GM12891 (cell line): ENCODE results near the gene GMDS.

Experiments
- DNase-seq: peaks from one replicate; pipeline ENCODE4 v3.0.0; 2011; ENCODE audit warnings: low spot score; ENCODE audit not compliant: insufficient read length
- FAIRE-seq: peaks from 2 replicates; lab custom pipeline; 2011; peaks lifted over from hg19 to GRCh38; lab: Jason Lieb, UNC
- PAX5 ChIP-seq: IDR thresholded peaks from 2 replicates; pipeline ENCODE4 v1.6.1; 2011; ENCODE audit warnings: low read length, moderate library complexity, mild to moderate bottlenecking; ENCODE audit not compliant: insufficient read depth, severe bottlenecking
- POLR2A ChIP-seq: IDR thresholded peaks from 2 replicates; pipeline ENCODE4 v1.6.1; 2011; ENCODE audit warnings: low read depth, low read length, control low read depth
- POLR2AphosphoS5 ChIP-seq: IDR thresholded peaks from 2 replicates; pipeline ENCODE4 v1.6.1; 2011; ENCODE audit warnings: low read depth, low read length, control low read depth
- POU2F2 ChIP-seq: IDR thresholded peaks from 2 replicates; pipeline ENCODE4 v1.6.1; 2011; ENCODE audit warnings: low read depth, mild to moderate bottlenecking, control low read depth, low read length, moderate library complexity
- SPI1 ChIP-seq: IDR thresholded peaks from 2 replicates; pipeline ENCODE4 v1.6.1; 2011; ENCODE audit warnings: low read depth, low read length, control low read depth
- TAF1 ChIP-seq: IDR thresholded peaks from 2 replicates; pipeline ENCODE4 v1.6.1; 2011; ENCODE audit warnings: low read depth, low read length, control low read depth

The GMDS gene

DNA sequence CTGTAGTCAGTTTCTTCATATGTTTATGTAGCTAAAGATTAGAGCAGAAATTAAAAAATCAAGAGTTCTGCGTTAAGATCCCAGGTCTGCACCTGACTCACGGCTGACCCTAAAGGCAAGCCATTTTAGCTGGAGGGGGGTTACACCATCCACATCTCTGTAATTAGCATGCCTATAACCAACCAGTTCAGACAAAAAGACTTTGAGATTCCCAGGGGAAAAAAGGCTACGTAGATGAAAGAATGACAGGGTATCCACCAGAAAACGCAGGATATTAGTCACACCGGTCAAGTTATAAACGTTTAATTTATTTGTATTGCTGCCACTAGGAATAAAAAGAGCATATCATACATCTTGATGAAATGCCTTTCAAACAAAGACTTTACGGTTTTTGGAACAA is 336.6 kb downstream of the GMDS start:
- TF ChIP-seq PAX5 (no peak), TAF1 (no peak), SPI1 (no peak), POLR2A (no peak), POLR2AphosphoS5 (no peak), POU2F2 (no peak)
- no peak for FAIRE-seq

DNA sequence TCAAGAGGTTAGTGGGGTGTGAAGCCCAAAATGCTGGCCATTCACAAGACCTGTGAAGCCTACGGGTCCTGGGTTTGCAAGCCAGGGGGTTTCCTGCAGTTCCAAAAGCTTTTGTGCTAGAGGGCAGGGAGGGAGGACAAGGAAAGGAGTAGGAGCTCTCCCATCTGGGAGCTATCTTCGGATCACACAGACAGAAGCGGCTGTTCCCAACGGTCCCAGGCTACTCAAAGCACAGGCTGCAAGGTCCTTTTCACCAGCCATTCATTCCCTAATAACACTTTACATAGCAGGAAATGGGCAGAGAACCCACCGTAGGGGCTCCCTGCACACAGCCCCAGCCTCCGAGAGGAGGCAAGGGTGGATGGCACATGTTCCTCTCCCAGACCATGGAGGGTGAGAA is 338.8 kb downstream of the GMDS start:
- no peak for TF ChIP-seq TAF1
- TF ChIP-seq POLR2A, result no peak
- no peak for TF ChIP-seq PAX5
- TF ChIP-seq POLR2AphosphoS5, result no peak
- no peak for TF ChIP-seq SPI1
- TF ChIP-seq POU2F2, result no peak
- DNase-seq, result no peak
- no peak for FAIRE-seq

More for the DNA sequence above, 336.6 kb downstream of the GMDS start:
- no peak for DNase-seq

DNA sequence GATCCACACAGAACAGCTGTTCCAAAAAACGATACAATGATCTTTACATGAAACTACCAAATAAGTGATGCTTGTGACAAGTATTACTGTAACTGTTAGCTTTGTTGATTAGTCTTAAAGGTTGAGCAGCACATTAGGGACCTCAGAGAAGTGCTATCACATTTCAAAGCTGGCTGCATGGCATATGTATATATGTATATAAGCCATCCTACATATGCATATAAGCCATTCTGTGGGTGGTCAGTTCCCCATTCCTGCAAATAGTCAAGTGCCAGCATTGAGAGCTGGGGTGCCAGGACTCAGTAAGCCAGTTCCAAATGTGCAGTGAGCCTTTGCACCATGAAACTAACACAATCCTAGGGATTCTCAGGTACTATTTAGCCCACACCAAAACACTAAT is 339.4 kb downstream of the GMDS start:
- DNase-seq, result no peak
- FAIRE-seq, result no peak
- TF ChIP-seq PAX5 (no peak), POLR2AphosphoS5 (no peak), SPI1 (no peak), POU2F2 (no peak), POLR2A (no peak)

DNA sequence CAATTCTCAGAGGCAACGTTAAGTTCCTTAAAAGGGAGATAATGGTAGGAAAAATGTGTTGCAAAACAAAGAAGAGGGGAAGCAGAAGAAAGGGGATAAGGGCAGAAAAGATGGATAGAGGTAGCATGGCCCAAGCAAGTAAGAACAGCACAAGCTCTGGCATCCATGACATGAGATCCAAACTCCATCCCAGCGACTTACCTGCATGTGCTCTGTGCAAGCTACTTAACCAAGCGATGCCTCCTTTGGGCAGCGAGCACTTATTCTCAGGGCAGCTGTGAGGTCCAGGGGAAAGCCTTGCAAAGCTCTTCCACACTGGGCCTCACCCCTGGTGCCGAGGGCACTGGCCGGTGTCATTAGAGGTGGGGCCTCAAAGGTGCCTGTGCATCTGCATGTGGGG is 340.5 kb downstream of the GMDS start:
- DNase-seq, result no peak
- TF ChIP-seq TAF1, result no peak
- TF ChIP-seq PAX5, result no peak
- no peak for TF ChIP-seq POLR2A
- TF ChIP-seq SPI1, result no peak
- TF ChIP-seq POLR2AphosphoS5, result no peak
- no peak for TF ChIP-seq POU2F2
- FAIRE-seq, result no peak

DNA sequence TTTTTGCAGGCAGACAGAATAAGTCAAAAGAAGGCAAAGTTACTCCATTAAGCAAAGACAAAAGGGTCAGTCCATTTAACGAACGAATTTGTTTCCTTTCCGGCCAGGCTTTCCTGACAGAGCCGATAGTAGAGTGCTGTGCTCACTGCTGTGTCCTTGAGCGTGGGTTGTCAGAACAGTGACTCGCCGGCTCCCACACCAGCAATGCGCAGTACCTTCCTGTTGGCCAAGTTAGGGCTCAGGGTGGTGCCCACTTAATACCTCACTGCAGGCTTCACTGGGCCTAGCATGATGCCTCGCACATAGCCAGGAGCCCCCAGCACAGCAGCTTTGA is 341.0 kb downstream of the GMDS start:
- DNase-seq (no peak), FAIRE-seq (no peak)
- no peak for TF ChIP-seq TAF1
- TF ChIP-seq PAX5, result no peak
- TF ChIP-seq POLR2A, result no peak
- no peak for TF ChIP-seq POU2F2
- no peak for TF ChIP-seq SPI1
- TF ChIP-seq POLR2AphosphoS5, result no peak

DNA sequence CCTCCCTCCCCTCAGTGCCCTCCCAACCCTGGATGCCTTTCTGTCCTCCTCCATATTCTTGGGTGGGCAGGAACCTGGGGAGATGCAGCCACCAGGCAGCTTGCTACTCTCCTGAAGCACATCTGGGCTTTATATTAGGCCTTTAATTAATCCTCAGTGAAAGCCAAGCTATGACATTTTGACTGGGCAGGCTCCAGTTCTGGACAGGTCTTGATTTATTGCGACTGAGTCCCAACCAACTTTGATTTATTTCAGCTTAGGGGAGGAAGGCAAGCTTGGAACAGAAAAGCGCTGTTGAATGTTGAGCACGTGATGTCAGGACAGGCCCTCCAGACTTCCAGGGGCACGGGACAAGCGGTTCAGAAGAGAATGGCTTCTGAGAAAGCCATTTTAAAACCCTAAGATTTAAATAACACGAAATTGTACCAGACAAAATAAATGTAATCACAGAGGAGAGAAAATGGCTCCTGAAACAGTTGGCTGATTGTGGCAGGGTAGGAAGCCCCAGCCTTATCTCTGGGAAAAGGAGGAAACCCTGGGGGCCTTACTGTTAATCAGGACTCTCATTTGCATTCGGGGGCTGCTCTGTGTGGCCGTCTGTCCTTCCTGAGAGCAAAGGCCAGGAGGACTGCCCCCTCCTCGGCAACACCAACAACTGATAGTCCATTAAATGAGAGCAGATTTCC is 341.5 kb downstream of the GMDS start:
- FAIRE-seq (no peak), DNase-seq (no peak)
- TF ChIP-seq POLR2A (no peak), POLR2AphosphoS5 (no peak), PAX5 (no peak), SPI1 (no peak), POU2F2 (no peak), TAF1 (no peak)

DNA sequence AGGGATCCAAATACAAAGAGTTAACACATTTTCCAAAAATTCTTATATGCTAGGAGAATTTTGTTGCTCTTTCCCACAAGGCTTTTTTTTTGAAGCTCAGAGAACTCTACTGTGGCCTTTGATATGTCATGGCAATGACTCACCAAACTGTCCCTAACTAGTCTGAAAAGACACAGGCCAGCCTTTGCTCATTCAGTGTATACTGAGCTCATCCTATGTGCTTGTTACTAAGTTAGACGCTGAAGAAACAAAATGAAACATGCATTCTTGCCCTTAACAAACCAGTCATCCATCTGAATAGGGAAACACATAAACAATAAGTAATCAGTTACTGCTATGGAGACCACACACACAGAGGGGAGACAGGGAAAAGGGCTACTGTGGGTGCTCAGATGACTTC is 343.8 kb downstream of the GMDS start:
- TF ChIP-seq PAX5, result no peak
- no peak for TF ChIP-seq SPI1
- TF ChIP-seq POLR2AphosphoS5, result no peak
- no peak for TF ChIP-seq POLR2A
- TF ChIP-seq TAF1, result no peak
- no peak for TF ChIP-seq POU2F2
- FAIRE-seq (no peak), DNase-seq (no peak)

DNA sequence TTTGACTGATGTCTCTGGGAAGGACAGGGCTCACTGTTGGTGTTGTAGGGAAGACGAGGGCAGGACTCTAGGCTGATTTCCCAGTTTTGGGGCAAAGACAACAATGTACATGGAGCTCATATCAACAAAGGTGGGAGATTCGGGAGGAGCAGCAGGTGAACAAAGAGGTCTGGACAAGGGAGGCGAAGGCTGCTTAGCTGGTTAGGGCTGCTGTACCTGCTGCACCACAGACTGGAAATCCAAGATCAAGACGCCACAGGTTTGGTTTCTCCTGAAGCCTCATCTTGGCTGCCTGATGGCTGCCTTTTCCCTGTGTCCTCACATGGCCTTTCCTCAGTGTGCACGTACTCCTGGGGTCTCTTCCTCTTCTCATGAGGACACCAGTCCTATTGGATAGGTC is 348.5 kb downstream of the GMDS start:
- TF ChIP-seq TAF1 (no peak), POU2F2 (no peak)
- FAIRE-seq, result no peak
- no peak for DNase-seq

DNA sequence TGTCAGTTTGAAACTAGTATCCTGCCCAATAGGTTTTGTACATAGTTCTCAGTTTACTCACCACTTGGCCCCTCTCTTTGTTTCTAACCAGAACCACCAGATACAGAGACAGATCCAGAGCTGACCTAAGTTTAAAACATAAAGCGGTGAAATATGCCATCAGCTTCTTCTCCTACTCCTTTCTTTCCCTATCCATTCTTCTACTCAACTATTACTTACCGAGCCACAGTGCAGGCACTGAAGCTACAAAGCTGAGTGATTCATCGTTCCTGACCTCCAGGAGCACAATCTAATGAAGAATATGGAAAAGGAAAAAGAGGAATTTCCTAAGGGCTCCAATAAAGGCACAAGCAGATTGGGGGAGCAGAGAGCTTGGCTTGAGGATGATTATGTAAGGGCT is 349.7 kb downstream of the GMDS start:
- TF ChIP-seq POLR2AphosphoS5 (no peak), PAX5 (no peak), POLR2A (no peak), TAF1 (no peak), SPI1 (no peak), POU2F2 (no peak)
- FAIRE-seq, result no peak
- DNase-seq, result no peak

DNA sequence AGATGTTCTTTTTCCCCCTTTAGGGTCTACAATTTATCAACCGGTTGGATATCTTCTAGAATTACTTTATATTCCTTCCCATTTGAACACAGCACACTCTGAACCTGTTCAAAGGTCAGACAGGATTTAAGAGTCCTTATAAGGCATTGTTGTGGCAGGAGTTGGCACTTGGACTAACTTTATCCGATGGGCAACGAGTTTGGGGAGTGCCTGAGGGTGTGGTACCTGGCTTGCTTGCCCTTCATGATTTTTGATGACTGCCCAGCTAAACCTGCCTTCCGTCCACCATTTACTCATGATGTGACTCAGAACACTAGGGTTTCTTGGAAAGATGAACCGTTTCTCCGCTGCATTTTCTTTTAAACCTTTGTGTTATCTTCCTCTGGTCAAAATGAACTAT is 350.5 kb downstream of the GMDS start:
- DNase-seq (no peak), FAIRE-seq (no peak)
- TF ChIP-seq TAF1 (no peak), POLR2A (no peak), SPI1 (no peak), POU2F2 (no peak), PAX5 (no peak), POLR2AphosphoS5 (no peak)
